Right ventricle myocardium superior (tissue), 1 donor: ENCODE results near the gene IL1RAPL2. TPM values are rescaled to one million over a fixed set of nuclear protein-coding genes. Genes with fewer than 3 reads are reported as not detected.
"Not testable (repeated sequence)": the region's sequence is repeated elsewhere in the genome, so short reads cannot be mapped to it uniquely, and the experiment has no call there.

Experiments
- ATAC-seq: fragments of 200-7000 bp; cut with Tn5 transposase; one replicate; pipeline ENCODE4 v1.9.1; 2020; ENCODE audit warnings: mild to moderate bottlenecking; ENCODE audit not compliant: poor library complexity
- DNase-seq: peaks from one replicate; pipeline ENCODE4 v3.0.0-alpha.2; 2020
- intact Hi-C: fragments of 100-400 bp; cut with DNase I; formaldehyde crosslinking; loops from one replicate; pipeline ENCODE4 v1.11.2; 2022
- total RNA-seq: library from RNA; stranded (reverse); fragmentation: NEBNext Ultra II Directional; extraction: Animal tissue kit (Norgen Biotek cat#: 25700); gene quantifications from one replicate; pipeline ENCODE4 v1.2.1, GENCODE V29; 2021
- donor health status: DM: no; HTN: yes; CAD: no; lungs with severe emphysema.

IL1RAPL2 gene
- total RNA-seq, 1 donor from 2014 or later = not detected

GRCh38 chrX:104961926-104962325 lies 395.9 kb downstream of the IL1RAPL2 start:
- intact Hi-C loops = no loop called here
- DNase-seq (no peak), ATAC-seq (no peak)

- intact Hi-C loops = no loop called here
- DNase-seq = no peak
- ATAC-seq = no peak
These were observed 402.2 kb downstream of the IL1RAPL2 start for GRCh38 chrX:104968241-104968640.

GRCh38 chrX:104972737-104973136 lies 406.7 kb downstream of the IL1RAPL2 start:
- DNase-seq (no peak), ATAC-seq (no peak)
- intact Hi-C loops = no loop called here

GRCh38 chrX:104987063-104987462 lies 421.1 kb downstream of the IL1RAPL2 start:
- intact Hi-C loops = no loop called here
- DNase-seq (no peak), ATAC-seq (no peak)

GRCh38 chrX:104988038-104988437 lies 422.0 kb downstream of the IL1RAPL2 start:
- DNase-seq (no peak), ATAC-seq (no peak)
- intact Hi-C loops = no loop called here

GRCh38 chrX:104995546-104995945 lies 429.5 kb downstream of the IL1RAPL2 start:
- no peak for ATAC-seq
- DNase-seq = no peak
- intact Hi-C loops = no loop called here

GRCh38 chrX:105006103-105006502 lies 440.1 kb downstream of the IL1RAPL2 start:
- DNase-seq (no peak), ATAC-seq (no peak)
- intact Hi-C loops = no loop called here

GRCh38 chrX:105006996-105007395 lies 441.0 kb downstream of the IL1RAPL2 start:
- no peak for DNase-seq
- intact Hi-C loops = no loop called here
- no peak for ATAC-seq

GRCh38 chrX:105013719-105014118 lies 447.7 kb downstream of the IL1RAPL2 start:
- intact Hi-C loops = no loop called here

GRCh38 chrX:105017641-105018040 lies 451.6 kb downstream of the IL1RAPL2 start:
- DNase-seq (no peak), ATAC-seq (no peak)
- intact Hi-C loops = no loop called here

More at GRCh38 chrX:105013719-105014118, 447.7 kb downstream of the IL1RAPL2 start:
- no peak for DNase-seq
- ATAC-seq = no peak

- intact Hi-C loops = no loop called here
- DNase-seq = no peak
- ATAC-seq = no peak
These were observed 452.9 kb downstream of the IL1RAPL2 start for GRCh38 chrX:105018865-105019264.

GRCh38 chrX:105028962-105029361 lies 463.0 kb downstream of the IL1RAPL2 start:
- intact Hi-C loops, DNase-seq, ATAC-seq: not testable (repeated sequence)

- intact Hi-C loops = no loop called here
- DNase-seq (no peak), ATAC-seq (no peak)
These were observed 472.8 kb downstream of the IL1RAPL2 start for GRCh38 chrX:105038672-105039328.

GRCh38 chrX:105050921-105051320 lies 484.9 kb downstream of the IL1RAPL2 start:
- ATAC-seq = no peak
- intact Hi-C loops = no loop called here

GRCh38 chrX:105051364-105051763 lies 485.4 kb downstream of the IL1RAPL2 start:
- no peak for ATAC-seq
- no peak for DNase-seq
- intact Hi-C loops = no loop called here

More at GRCh38 chrX:105050921-105051320, 484.9 kb downstream of the IL1RAPL2 start:
- no peak for DNase-seq

- intact Hi-C loops = no loop called here
- DNase-seq = no peak
- no peak for ATAC-seq
These were observed 486.9 kb downstream of the IL1RAPL2 start for GRCh38 chrX:105052926-105053325.

- no peak for ATAC-seq
- DNase-seq = no peak
- intact Hi-C loops = no loop called here
These were observed 497.7 kb downstream of the IL1RAPL2 start for GRCh38 chrX:105063743-105064142.

GRCh38 chrX:105098201-105098600 lies 532.2 kb downstream of the IL1RAPL2 start:
- ATAC-seq = no peak
- no peak for DNase-seq
- intact Hi-C loops = no loop called here

- ATAC-seq = no peak
- intact Hi-C loops = no loop called here
- DNase-seq = no peak
These were observed 532.8 kb downstream of the IL1RAPL2 start for GRCh38 chrX:105098812-105099211.

- no peak for DNase-seq
- no peak for ATAC-seq
- intact Hi-C loops = no loop called here
These were observed 535.4 kb downstream of the IL1RAPL2 start for GRCh38 chrX:105101378-105101777.

GRCh38 chrX:105109936-105110335 lies 543.9 kb downstream of the IL1RAPL2 start:
- no peak for ATAC-seq
- intact Hi-C loops = no loop called here
- no peak for DNase-seq
